HEK293 (cell line): ENCODE data around the gene RIC3.

ENCODE experiments used
- CTCF ChIA-PET: fragments of 350-600 bp; formaldehyde crosslinking; extraction: SDS; loops from one replicate; lab custom pipeline; 2021; ENCODE audit warnings: antibody characterized with exemption; lab: Yijun Ruan, JAX
- POLR2A ChIA-PET: fragments of 300-600 bp; formaldehyde crosslinking; extraction: SDS; loops from one replicate; lab custom pipeline; 2020; ENCODE audit warnings: antibody characterized with exemption, inconsistent platforms; lab: Yijun Ruan, JAX
- H3K27ac ChIP-seq: fragments of 200-500 bp; sonication (Bioruptor generic); 2 replicates; pipeline ENCODE4 v1.5.1; 2014; ENCODE audit warnings: low read depth, low read length, control low read depth, inconsistent platforms; ENCODE audit errors: extremely low read depth
- H3K36me3 ChIP-seq, 2 experiments: fragments of 200-500 bp in 1 of 2; sonication (Bioruptor generic) in 1 of 2; 1 replicate in 1 of 2; 2 replicates in 1 of 2; pipeline ENCODE4 v1.5.1; 2014 to 2017; ENCODE audit warnings: inconsistent platforms in 2 of 2, low read length in 2 of 2; ENCODE audit not compliant: control insufficient read depth in 2 of 2, insufficient read depth in 1 of 2
- H3K4me1 ChIP-seq: fragments of 200-500 bp; sonication (Bioruptor generic); 2 replicates; pipeline ENCODE4 v1.5.1; 2014; ENCODE audit warnings: mild to moderate bottlenecking, low read length, inconsistent platforms; ENCODE audit not compliant: control insufficient read depth, insufficient read depth
- H3K4me3 ChIP-seq: 2 replicates; pipeline ENCODE4 v1.5.1; 2011; ENCODE audit warnings: low read depth, mild to moderate bottlenecking, control low read depth, low read length, moderate library complexity
- H3K9me3 ChIP-seq: fragments of 200-500 bp; sonication (Bioruptor generic); 2 replicates; pipeline ENCODE4 v1.5.1; 2014; ENCODE audit warnings: low read depth, low read length, inconsistent platforms; ENCODE audit not compliant: control insufficient read depth, insufficient read depth
- HOXD13 ChIP-seq: sonication (generic); formaldehyde crosslinking; IDR thresholded peaks from 2 replicates; pipeline ENCODE4 v1.8.0; 2022; ENCODE audit warnings: missing genetic modification reagents, borderline replicate concordance
- KLF1 ChIP-seq: fragments of 450-650 bp; formaldehyde crosslinking; IDR thresholded peaks from 2 replicates; pipeline ENCODE4 v1.5.1; 2016; ENCODE audit warnings: missing biosample characterization, missing genetic modification characterization
- PRDM1 ChIP-seq: fragments of 450-650 bp; formaldehyde crosslinking; IDR thresholded peaks from 2 replicates; pipeline ENCODE4; 2016; ENCODE audit warnings: missing biosample characterization, missing genetic modification characterization
- SALL2 ChIP-seq: fragments of 450-650 bp; formaldehyde crosslinking; IDR thresholded peaks from 2 replicates; pipeline ENCODE4 v1.5.0; 2017; ENCODE audit warnings: missing biosample characterization, mild to moderate bottlenecking, missing genetic modification characterization, borderline replicate concordance
- TRIM28 ChIP-seq: IDR thresholded peaks from 2 replicates; pipeline ENCODE4 v1.6.1; 2011; ENCODE audit warnings: low read length, control low read depth, borderline replicate concordance
- ZFP37 ChIP-seq: fragments of 450-650 bp; formaldehyde crosslinking; IDR thresholded peaks from 2 replicates; pipeline ENCODE4 v1.5.1; 2016; ENCODE audit warnings: missing biosample characterization, missing genetic modification characterization
- ZNF132 ChIP-seq: fragments of 450-650 bp; formaldehyde crosslinking; IDR thresholded peaks from 2 replicates; pipeline ENCODE4 v1.5.1; 2017; ENCODE audit warnings: missing biosample characterization, missing genetic modification characterization, borderline replicate concordance
- ZNF16 ChIP-seq: fragments of 450-650 bp; formaldehyde crosslinking; IDR thresholded peaks from 2 replicates; pipeline ENCODE4 v1.5.1; 2016; ENCODE audit warnings: low read depth, missing biosample characterization, missing genetic modification characterization
- ZNF221 ChIP-seq: fragments of 450-650 bp; formaldehyde crosslinking; IDR thresholded peaks from 2 replicates; pipeline ENCODE4 v1.5.1; 2017; ENCODE audit warnings: missing biosample characterization, missing genetic modification characterization, borderline replicate concordance
- ZNF529 ChIP-seq: fragments of 450-650 bp; formaldehyde crosslinking; IDR thresholded peaks from 2 replicates; pipeline ENCODE4 v1.5.1; 2017; ENCODE audit warnings: missing genetic modification characterization, missing biosample characterization; ENCODE audit not compliant: insufficient replicate concordance
- ZNF549 ChIP-seq: fragments of 450-650 bp; IDR thresholded peaks from 2 replicates; pipeline ENCODE4 v1.5.1; 2018; ENCODE audit warnings: missing biosample characterization, missing genetic modification characterization, mild to moderate bottlenecking, inconsistent platforms, moderate library complexity
- ZNF624 ChIP-seq: fragments of 450-650 bp; formaldehyde crosslinking; IDR thresholded peaks from 2 replicates; pipeline ENCODE4 v1.5.1; 2017; ENCODE audit warnings: missing biosample characterization, missing genetic modification characterization
- ZNF654 ChIP-seq: fragments of 450-650 bp; formaldehyde crosslinking; IDR thresholded peaks from 2 replicates; pipeline ENCODE4 v1.5.1; 2016; ENCODE audit warnings: low read depth, missing biosample characterization, missing genetic modification characterization
- ZNF658 ChIP-seq: fragments of 450-650 bp; formaldehyde crosslinking; IDR thresholded peaks from 2 replicates; pipeline ENCODE4; 2016; ENCODE audit warnings: missing biosample characterization, missing genetic modification characterization
- ZNF660 ChIP-seq: fragments of 450-650 bp; IDR thresholded peaks from 2 replicates; pipeline ENCODE4 v1.5.1; 2018; ENCODE audit warnings: missing biosample characterization, mild to moderate bottlenecking, missing genetic modification characterization
- ZNF701 ChIP-seq: fragments of 450-650 bp; formaldehyde crosslinking; IDR thresholded peaks from 2 replicates; pipeline ENCODE4 v1.5.1; 2016; ENCODE audit warnings: missing biosample characterization, missing genetic modification characterization
- ZNF777 ChIP-seq: fragments of 450-650 bp; formaldehyde crosslinking; IDR thresholded peaks from 2 replicates; pipeline ENCODE4 v1.5.1; 2017; ENCODE audit warnings: missing biosample characterization, missing genetic modification characterization, borderline replicate concordance
- TF ChIP-seq, protein P1 (sequence below): fragments of 450-650 bp; formaldehyde crosslinking; IDR thresholded peaks from 2 replicates; pipeline ENCODE4 v1.5.1; 2016; ENCODE audit warnings: missing biosample characterization, missing genetic modification characterization
- TF ChIP-seq, protein P2 (sequence below): sonication (generic); formaldehyde crosslinking; IDR thresholded peaks from 2 replicates; pipeline ENCODE4 v1.8.1; 2022; ENCODE audit warnings: mild to moderate bottlenecking, moderate library complexity, missing genetic modification reagents
- TF ChIP-seq, protein P3 (sequence below): fragments of 450-650 bp; formaldehyde crosslinking; IDR thresholded peaks from 2 replicates; pipeline ENCODE4 v1.5.1; 2016; ENCODE audit warnings: missing biosample characterization, missing genetic modification characterization
- TF ChIP-seq, protein P4 (sequence below): fragments of 450-650 bp; formaldehyde crosslinking; IDR thresholded peaks from 2 replicates; pipeline ENCODE4 v1.5.1; 2016; ENCODE audit warnings: missing biosample characterization, missing genetic modification characterization
- TF ChIP-seq, protein P5 (sequence below): fragments of 450-650 bp; formaldehyde crosslinking; IDR thresholded peaks from 2 replicates; pipeline ENCODE4 v1.5.1; 2016; ENCODE audit warnings: missing biosample characterization, missing genetic modification characterization

Gene RIC3

DNA sequence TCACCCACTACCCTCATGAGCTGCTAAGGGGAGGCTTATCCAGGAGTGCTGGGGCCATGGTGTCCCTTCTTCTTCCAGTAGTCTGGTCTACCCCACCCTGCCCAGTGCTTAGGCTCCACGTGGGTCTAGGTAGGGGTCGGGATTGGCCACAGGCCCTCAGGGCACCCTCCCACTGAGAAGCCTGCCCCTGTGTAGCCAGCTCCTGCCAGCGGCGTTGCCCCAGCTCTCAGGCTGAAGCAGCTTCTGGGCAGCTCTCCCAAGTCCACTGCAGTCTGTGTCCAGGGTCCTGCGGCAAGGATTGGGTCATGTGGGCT is 24.0 kb upstream of the RIC3 start (continued):
- TF ChIP-seq, protein P1, sequence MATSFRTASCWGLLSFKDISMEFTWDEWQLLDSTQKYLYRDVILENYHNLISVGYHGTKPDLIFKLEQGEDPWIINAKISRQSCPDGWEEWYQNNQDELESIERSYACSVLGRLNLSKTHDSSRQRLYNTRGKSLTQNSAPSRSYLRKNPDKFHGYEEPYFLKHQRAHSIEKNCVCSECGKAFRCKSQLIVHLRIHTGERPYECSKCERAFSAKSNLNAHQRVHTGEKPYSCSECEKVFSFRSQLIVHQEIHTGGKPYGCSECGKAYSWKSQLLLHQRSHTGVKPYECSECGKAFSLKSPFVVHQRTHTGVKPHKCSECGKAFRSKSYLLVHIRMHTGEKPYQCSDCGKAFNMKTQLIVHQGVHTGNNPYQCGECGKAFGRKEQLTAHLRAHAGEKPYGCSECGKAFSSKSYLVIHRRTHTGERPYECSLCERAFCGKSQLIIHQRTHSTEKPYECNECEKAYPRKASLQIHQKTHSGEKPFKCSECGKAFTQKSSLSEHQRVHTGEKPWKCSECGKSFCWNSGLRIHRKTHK (tag by site-specific recombination): no peak
- TF ChIP-seq, protein P2, sequence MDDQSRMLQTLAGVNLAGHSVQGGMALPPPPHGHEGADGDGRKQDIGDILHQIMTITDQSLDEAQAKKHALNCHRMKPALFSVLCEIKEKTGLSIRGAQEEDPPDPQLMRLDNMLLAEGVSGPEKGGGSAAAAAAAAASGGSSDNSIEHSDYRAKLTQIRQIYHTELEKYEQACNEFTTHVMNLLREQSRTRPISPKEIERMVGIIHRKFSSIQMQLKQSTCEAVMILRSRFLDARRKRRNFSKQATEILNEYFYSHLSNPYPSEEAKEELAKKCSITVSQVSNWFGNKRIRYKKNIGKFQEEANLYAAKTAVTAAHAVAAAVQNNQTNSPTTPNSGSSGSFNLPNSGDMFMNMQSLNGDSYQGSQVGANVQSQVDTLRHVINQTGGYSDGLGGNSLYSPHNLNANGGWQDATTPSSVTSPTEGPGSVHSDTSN (CRISPR knock-in tag): no peak
- no peak for TF ChIP-seq TRIM28
- TF ChIP-seq ZNF777: no peak
- TF ChIP-seq KLF1 (tag by site-specific recombination): no peak
- TF ChIP-seq ZNF658 (tag by site-specific recombination): no peak
- no peak for TF ChIP-seq ZNF221 (tag by site-specific recombination)
- no peak for TF ChIP-seq ZNF132 (tag by site-specific recombination)
- TF ChIP-seq SALL2 (tag by site-specific recombination): no peak
- TF ChIP-seq ZNF701: no peak
- TF ChIP-seq PRDM1 (tag by site-specific recombination): no peak
- no peak for TF ChIP-seq ZNF624 (tag by site-specific recombination)
- TF ChIP-seq ZNF529 (tag by site-specific recombination): no peak

DNA sequence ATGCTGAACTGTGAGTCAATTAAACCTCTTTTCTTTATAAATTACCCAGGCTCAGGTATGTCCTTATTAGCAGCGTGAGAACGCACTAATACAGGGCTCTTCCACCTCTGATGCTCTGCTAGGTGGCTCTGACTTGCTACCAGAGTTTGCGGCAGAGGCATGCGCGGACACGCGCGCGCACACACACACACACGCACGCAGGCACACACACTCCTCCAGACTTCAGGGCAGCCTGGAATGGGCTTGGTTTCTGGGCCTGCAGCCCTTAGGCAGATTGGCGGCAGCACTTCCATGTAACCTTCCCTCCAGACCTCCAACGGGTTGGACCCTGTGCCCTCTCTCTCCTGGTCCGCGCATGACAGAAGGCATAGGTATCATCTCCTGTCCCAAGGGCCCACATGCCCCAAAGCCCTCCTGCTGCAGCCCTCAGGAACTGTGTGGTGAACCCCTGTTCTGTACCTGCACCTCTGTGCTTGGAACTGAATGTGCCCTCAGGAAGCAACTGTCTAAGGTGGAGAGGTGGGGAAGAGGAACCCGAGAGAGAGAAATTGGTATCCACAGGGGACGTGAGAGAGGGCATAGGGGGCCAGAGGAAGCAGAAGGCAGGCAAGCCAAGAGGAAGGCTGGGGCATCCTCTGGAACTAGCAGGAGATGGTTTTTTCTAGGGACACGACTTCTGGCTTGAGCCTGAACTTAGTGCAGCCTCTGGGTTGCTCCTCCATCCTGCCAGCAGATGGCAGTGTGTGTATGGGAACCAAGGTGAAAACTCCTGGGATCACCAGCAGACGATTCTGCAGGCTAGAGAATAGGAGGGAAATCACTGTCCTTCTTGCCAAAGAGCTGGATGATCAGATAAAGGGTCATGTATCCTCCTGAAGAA is 23.4 kb upstream of the RIC3 start:
- POLR2A ChIA-PET: no interaction called here
- no peak for TF ChIP-seq ZNF16 (tag by site-specific recombination)
- peak; percentile 15; the same call in 1 of the 2 replicates for TF ChIP-seq ZNF660 (tag by site-specific recombination)
- no peak for TF ChIP-seq ZNF549 (tag by site-specific recombination)
- peak; percentile 87 for TF ChIP-seq ZNF654 (tag by site-specific recombination)
- TF ChIP-seq, protein P3, sequence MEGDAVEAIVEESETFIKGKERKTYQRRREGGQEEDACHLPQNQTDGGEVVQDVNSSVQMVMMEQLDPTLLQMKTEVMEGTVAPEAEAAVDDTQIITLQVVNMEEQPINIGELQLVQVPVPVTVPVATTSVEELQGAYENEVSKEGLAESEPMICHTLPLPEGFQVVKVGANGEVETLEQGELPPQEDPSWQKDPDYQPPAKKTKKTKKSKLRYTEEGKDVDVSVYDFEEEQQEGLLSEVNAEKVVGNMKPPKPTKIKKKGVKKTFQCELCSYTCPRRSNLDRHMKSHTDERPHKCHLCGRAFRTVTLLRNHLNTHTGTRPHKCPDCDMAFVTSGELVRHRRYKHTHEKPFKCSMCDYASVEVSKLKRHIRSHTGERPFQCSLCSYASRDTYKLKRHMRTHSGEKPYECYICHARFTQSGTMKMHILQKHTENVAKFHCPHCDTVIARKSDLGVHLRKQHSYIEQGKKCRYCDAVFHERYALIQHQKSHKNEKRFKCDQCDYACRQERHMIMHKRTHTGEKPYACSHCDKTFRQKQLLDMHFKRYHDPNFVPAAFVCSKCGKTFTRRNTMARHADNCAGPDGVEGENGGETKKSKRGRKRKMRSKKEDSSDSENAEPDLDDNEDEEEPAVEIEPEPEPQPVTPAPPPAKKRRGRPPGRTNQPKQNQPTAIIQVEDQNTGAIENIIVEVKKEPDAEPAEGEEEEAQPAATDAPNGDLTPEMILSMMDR: peak; percentile 61
- no peaks in the 10 kb centered on the region for H3K36me3 ChIP-seq
- CTCF ChIA-PET: interaction anchor here (0.6 to 2.1 kb wide), 34 partner anchors 9 to 1962 kb away, joined by 3 to 27 read pairs (median 5); partner anchors contain the start of gene LMO1
- no peaks in the 10 kb centered on the region for H3K4me1 ChIP-seq
- H3K9me3 ChIP-seq: no peaks in the 10 kb centered on the region
- no peak overlapping the region for H3K27ac ChIP-seq
- no peak overlapping the region for H3K4me3 ChIP-seq

DNA sequence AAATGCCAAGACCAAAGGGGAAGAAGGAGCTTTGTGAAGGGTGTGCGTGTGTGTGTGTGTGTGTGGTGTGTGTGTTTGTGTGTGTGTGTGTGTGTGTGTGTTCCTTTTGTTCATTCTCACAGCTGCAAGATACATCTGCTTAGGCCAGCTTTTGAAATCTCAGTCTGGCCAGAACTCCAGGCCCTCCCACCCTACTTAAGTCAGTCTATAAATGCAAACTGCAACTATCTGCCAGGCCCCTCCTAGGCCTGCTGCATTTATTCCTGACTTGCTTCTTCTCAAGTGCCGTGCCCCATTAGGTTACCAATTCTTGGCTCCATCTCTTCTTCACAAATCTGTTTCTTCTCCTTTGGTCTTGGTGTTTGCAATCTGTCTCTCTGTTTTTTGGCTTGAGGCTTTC is 21.6 kb upstream of the RIC3 start:
- CTCF ChIA-PET: interaction anchor here (0.6 to 1.4 kb wide), 8 partner anchors 10 to 376 kb away, joined by 3 to 5 read pairs (median 4); partner anchors contain the start of gene LMO1
- no peak overlapping the region for H3K27ac ChIP-seq
- no peaks in the 10 kb centered on the region for H3K4me1 ChIP-seq
- POLR2A ChIA-PET: no interaction called here
- H3K4me3 ChIP-seq: no peak overlapping the region
- H3K36me3 ChIP-seq: no peaks in the 10 kb centered on the region
- H3K9me3 ChIP-seq: no peaks in the 10 kb centered on the region
- TF ChIP-seq ZNF777: no peak
- TF ChIP-seq ZFP37 (tag by site-specific recombination): no peak
- TF ChIP-seq, protein P4, sequence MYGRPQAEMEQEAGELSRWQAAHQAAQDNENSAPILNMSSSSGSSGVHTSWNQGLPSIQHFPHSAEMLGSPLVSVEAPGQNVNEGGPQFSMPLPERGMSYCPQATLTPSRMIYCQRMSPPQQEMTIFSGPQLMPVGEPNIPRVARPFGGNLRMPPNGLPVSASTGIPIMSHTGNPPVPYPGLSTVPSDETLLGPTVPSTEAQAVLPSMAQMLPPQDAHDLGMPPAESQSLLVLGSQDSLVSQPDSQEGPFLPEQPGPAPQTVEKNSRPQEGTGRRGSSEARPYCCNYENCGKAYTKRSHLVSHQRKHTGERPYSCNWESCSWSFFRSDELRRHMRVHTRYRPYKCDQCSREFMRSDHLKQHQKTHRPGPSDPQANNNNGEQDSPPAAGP (tag by site-specific recombination): no peak
- TF ChIP-seq HOXD13: no peak
- TF ChIP-seq, protein P3: no peak
- TF ChIP-seq, protein P5, sequence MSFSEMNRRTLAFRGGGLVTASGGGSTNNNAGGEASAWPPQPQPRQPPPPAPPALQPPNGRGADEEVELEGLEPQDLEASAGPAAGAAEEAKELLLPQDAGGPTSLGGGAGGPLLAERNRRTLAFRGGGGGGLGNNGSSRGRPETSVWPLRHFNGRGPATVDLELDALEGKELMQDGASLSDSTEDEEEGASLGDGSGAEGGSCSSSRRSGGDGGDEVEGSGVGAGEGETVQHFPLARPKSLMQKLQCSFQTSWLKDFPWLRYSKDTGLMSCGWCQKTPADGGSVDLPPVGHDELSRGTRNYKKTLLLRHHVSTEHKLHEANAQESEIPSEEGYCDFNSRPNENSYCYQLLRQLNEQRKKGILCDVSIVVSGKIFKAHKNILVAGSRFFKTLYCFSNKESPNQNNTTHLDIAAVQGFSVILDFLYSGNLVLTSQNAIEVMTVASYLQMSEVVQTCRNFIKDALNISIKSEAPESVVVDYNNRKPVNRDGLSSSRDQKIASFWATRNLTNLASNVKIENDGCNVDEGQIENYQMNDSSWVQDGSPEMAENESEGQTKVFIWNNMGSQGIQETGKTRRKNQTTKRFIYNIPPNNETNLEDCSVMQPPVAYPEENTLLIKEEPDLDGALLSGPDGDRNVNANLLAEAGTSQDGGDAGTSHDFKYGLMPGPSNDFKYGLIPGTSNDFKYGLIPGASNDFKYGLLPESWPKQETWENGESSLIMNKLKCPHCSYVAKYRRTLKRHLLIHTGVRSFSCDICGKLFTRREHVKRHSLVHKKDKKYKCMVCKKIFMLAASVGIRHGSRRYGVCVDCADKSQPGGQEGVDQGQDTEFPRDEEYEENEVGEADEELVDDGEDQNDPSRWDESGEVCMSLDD (tag by site-specific recombination): no peak
